ENCODE results near the gene CDKN2B-AS1.
"Not testable (repeated sequence)": the region's sequence is repeated elsewhere in the genome, so short reads cannot be mapped to it uniquely, and the experiment has no call there.

CDKN2B-AS1 gene

GRCh38 chr9:21994556-21995005 lies at the start of gene CDKN2B-AS1:
TSS of gene CDKN2B-AS1 (plus strand) at chr9:21994791.
- no peak for DNase-seq (ENCODE audit: low read depth in 2 of 2, low spot score in 1 of 2)

- no peak for DNase-seq (ENCODE audit: low read depth in 2 of 2, low spot score in 1 of 2)
Measured at GRCh38 chr9:21945606-21946005, 49.0 kb upstream of the CDKN2B-AS1 start.

GRCh38 chr9:21958833-21959232 lies 35.8 kb upstream of the CDKN2B-AS1 start:
- no peak for DNase-seq (ENCODE audit: low read depth in 2 of 2, low spot score in 1 of 2)

- not testable (repeated sequence) for DNase-seq (ENCODE audit: low read depth in 2 of 2, low spot score in 1 of 2)
Measured at GRCh38 chr9:21959268-21959667, 35.3 kb upstream of the CDKN2B-AS1 start.

GRCh38 chr9:21961569-21961968 lies 33.0 kb upstream of the CDKN2B-AS1 start:
- DNase-seq (ENCODE audit: low read depth in 2 of 2, low spot score in 1 of 2): no peak

GRCh38 chr9:21964925-21965385 lies 29.6 kb upstream of the CDKN2B-AS1 start:
- no peak for DNase-seq (ENCODE audit: low read depth in 2 of 2, low spot score in 1 of 2)

GRCh38 chr9:21965401-21965951 lies 29.1 kb upstream of the CDKN2B-AS1 start:
- DNase-seq (ENCODE audit: low read depth in 2 of 2, low spot score in 1 of 2): no peak

- no peak for DNase-seq (ENCODE audit: low read depth in 2 of 2, low spot score in 1 of 2)
Measured at GRCh38 chr9:21966140-21966851, 28.3 kb upstream of the CDKN2B-AS1 start.

GRCh38 chr9:21967169-21967568 lies 27.4 kb upstream of the CDKN2B-AS1 start:
- no peak for DNase-seq (ENCODE audit: low read depth in 2 of 2, low spot score in 1 of 2)

GRCh38 chr9:21967702-21968101 lies 26.9 kb upstream of the CDKN2B-AS1 start:
- DNase-seq (ENCODE audit: low read depth in 2 of 2, low spot score in 1 of 2): no peak

- DNase-seq (ENCODE audit: low read depth in 2 of 2, low spot score in 1 of 2): no peak
Measured at GRCh38 chr9:21968331-21969010, 26.1 kb upstream of the CDKN2B-AS1 start.

- no peak for DNase-seq (ENCODE audit: low read depth in 2 of 2, low spot score in 1 of 2)
Measured at GRCh38 chr9:21969011-21969940, 25.3 kb upstream of the CDKN2B-AS1 start.

GRCh38 chr9:21969951-21970799 lies 24.4 kb upstream of the CDKN2B-AS1 start:
- DNase-seq (ENCODE audit: low read depth in 2 of 2, low spot score in 1 of 2): no peak

- no peak for DNase-seq (ENCODE audit: low read depth in 2 of 2, low spot score in 1 of 2)
Measured at GRCh38 chr9:21970800-21971640, 23.6 kb upstream of the CDKN2B-AS1 start.

- no peak for DNase-seq (ENCODE audit: low read depth in 2 of 2, low spot score in 1 of 2)
Measured at GRCh38 chr9:21972361-21972760, 22.2 kb upstream of the CDKN2B-AS1 start.

GRCh38 chr9:21974343-21974721 lies 20.3 kb upstream of the CDKN2B-AS1 start:
- DNase-seq (ENCODE audit: low read depth in 2 of 2, low spot score in 1 of 2): no peak

GRCh38 chr9:21974722-21975409 lies 19.7 kb upstream of the CDKN2B-AS1 start:
- DNase-seq (ENCODE audit: low read depth in 2 of 2, low spot score in 1 of 2): no peak

- DNase-seq (ENCODE audit: low read depth in 2 of 2, low spot score in 1 of 2): no peak
Measured at GRCh38 chr9:21976334-21976875, 18.2 kb upstream of the CDKN2B-AS1 start.

Data from stimulated activated CD8-positive, alpha-beta memory T cell treated with anti-CD3 and anti-CD28 coated beads, Interleukin-4, amount 100 ng/mL, for 1 hour (primary cell).